Gastrocnemius medialis (tissue), 4 donors: ENCODE results near the gene CASP8. TPM values are rescaled to one million over a fixed set of nuclear protein-coding genes. Genes with fewer than 3 reads are reported as not detected.

Experiments used
- ATAC-seq, 2 donors: fragments of 150-250 bp; one replicate each; pipeline ENCODE4 v1.9.1; 2016
- DNase-seq, 2 donors: peaks; one replicate each; pipeline ENCODE4 v3.0.0-alpha.2; 2019
- H3K27ac ChIP-seq, 4 donors: fragments of 200-600 bp; sonication (generic); 1 replicate in 1 of 4; 2 replicates in 3 of 4; pipeline ENCODE4 v1.5.1; 2016 to 2018; ENCODE audit warnings: mild to moderate bottlenecking in 2 of 4, moderate library complexity in 1 of 4
- H3K27me3 ChIP-seq, 3 donors: fragments of 200-600 bp; sonication (generic) in 2 of 3; 1 replicate in 1 of 3; 2 replicates in 2 of 3; pipeline versions ENCODE4 v1.5.1 to v1.6.0; 2016 to 2019; ENCODE audit warnings: mild to moderate bottlenecking in 1 of 3, moderate library complexity in 1 of 3
- H3K36me3 ChIP-seq, 2 donors: fragments of 200-600 bp; sonication (generic) in 1 of 2; one replicate each; pipeline ENCODE4 v1.5.1; 2017 to 2018
- H3K4me1 ChIP-seq, 2 donors: fragments of 200-600 bp; sonication (generic) in 1 of 2; one replicate each; pipeline ENCODE4 v1.5.1; 2016 to 2017; ENCODE audit warnings: mild to moderate bottlenecking in 2 of 2
- H3K4me3 ChIP-seq, 4 donors: fragments of 200-600 bp; sonication (generic) in 3 of 4; 1 replicate in 1 of 4; 2 replicates in 3 of 4; pipeline ENCODE4 v1.5.1; 2016 to 2019; ENCODE audit warnings: mild to moderate bottlenecking in 2 of 4
- H3K9me3 ChIP-seq, 3 donors: fragments of 200-600 bp; sonication (generic) in 2 of 3; 1 replicate in 1 of 3; 2 replicates in 2 of 3; pipeline ENCODE4 v1.5.1; 2016 to 2019
- CTCF ChIP-seq, 5 experiments: fragments of 450-650 bp in 3 of 5; fragments of 200-600 bp in 2 of 5; sonication (generic) in 2 of 5; IDR thresholded peaks in 4 of 5; conservative IDR thresholded peaks in 1 of 5; 1 replicate in 4 of 5; 2 replicates in 1 of 5; pipeline ENCODE4 v1.5.1; 2016 to 2019; ENCODE audit warnings: antibody characterized with exemption in 5 of 5, mild to moderate bottlenecking in 3 of 5, moderate library complexity in 3 of 5
- POLR2A ChIP-seq, 2 donors: fragments of 450-650 bp; IDR thresholded peaks; one replicate each; pipeline ENCODE4 v1.6.1; 2017; ENCODE audit warnings: antibody characterized with exemption in 2 of 2, mild to moderate bottlenecking in 2 of 2, moderate library complexity in 2 of 2
- in situ Hi-C, 4 donors: fragments of 200-750 bp; cut with MboI; loops; one replicate each; pipeline versions ENCODE4 v1.15.0 to v1.8.0; 2017; ENCODE audit warnings: low sequenced_read_pairs in 4 of 4
- intact Hi-C: fragments of 100-400 bp; cut with DNase I; formaldehyde crosslinking; loops from one replicate; pipeline ENCODE4 v1.15.1; 2023; ENCODE audit warnings: low total_unique reads
- total RNA-seq, 4 donors: library from RNA; depleted of rRNA; stranded (reverse); fragments of >200 nt; gene quantifications; one replicate each; pipeline versions ENCODE4 v1.1.0 to v1.2.3, GENCODE V29; 2016

CASP8 gene
- total RNA-seq, 4 donors from 2014 or later: 2.3 to 3.5 (median 2.9) TPM

DNA sequence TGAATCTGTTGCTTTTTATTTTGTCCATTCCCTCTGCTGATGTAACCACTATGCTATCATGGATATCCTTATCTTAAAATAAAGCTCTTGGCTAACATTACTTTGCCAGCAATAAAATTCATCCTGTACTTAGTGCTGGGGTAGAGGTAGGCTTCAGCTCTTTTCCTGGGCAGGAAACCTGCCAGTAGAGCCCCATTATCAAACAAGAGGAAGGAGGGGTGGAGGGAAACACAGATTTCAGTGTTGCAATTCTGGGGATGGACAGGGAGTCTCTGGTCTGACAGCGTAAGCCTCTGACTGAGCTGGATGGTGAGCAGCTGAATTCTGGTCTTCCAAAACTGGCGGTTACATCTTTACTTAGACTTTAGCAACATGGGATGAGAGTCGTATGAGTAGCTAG lies 47.5 kb downstream of the CASP8 start:
- DNase-seq: no peak
- no peak for ATAC-seq
- H3K36me3 ChIP-seq: no peaks in the 10 kb centered on the region
- no peaks in the 10 kb centered on the region for H3K4me1 ChIP-seq
- TF ChIP-seq CTCF (IDR thresholded peaks at IDR 0.05 in 4 of 5, conservative IDR thresholded peaks at IDR 0.05 in 1 of 5) (no peak), POLR2A (IDR thresholded peaks at IDR 0.05) (no peak)
- intact Hi-C loops: no loop called here
- in situ Hi-C loops: no loop called here
- H3K9me3 ChIP-seq: no peaks in the 10 kb centered on the region
- no peak overlapping the region for H3K27ac ChIP-seq
- H3K4me3 ChIP-seq: no peak overlapping the region
- H3K27me3 ChIP-seq: no peaks in the 10 kb centered on the region

DNA sequence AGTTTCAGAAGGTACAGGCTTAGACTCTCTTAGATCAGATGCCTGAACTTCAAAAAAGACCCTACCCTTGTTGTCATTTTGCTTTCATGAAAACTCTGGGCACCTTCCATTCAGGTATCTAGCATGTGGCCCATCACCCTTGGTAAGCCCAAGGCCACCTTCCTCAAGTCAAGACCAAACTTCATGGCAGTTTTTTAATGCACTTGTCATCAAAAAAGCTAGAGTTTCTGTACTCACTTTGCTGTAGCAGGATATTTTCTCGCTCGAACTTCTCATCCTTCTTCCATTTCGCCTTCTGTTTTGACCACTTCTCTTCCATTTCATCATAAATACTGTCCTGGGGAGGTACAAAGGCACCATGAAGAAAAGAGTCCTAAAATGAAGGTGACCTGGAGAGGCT lies 48.6 kb downstream of the CASP8 start:
- H3K4me3 ChIP-seq: no peak overlapping the region
- H3K36me3 ChIP-seq: no peaks in the 10 kb centered on the region
- H3K4me1 ChIP-seq: no peaks in the 10 kb centered on the region
- no peak for ATAC-seq
- H3K27me3 ChIP-seq: no peaks in the 10 kb centered on the region
- H3K9me3 ChIP-seq: no peaks in the 10 kb centered on the region
- intact Hi-C loops (no loop called here), in situ Hi-C loops (no loop called here)
- H3K27ac ChIP-seq: no peak overlapping the region
- DNase-seq: no peak
- TF ChIP-seq POLR2A (IDR thresholded peaks at IDR 0.05) (no peak), CTCF (IDR thresholded peaks at IDR 0.05 in 4 of 5, conservative IDR thresholded peaks at IDR 0.05 in 1 of 5) (no peak)

- Histone ChIP-seq H3K9me3 (no peaks in the 10 kb centered on the region), H3K4me3 (no peak overlapping the region), H3K4me1 (no peaks in the 10 kb centered on the region), H3K36me3 (no peaks in the 10 kb centered on the region), H3K27ac (no peak overlapping the region), H3K27me3 (no peaks in the 10 kb centered on the region)
- no peak for DNase-seq
- ATAC-seq: no peak
- in situ Hi-C loops: no loop called here
- TF ChIP-seq POLR2A (IDR thresholded peaks at IDR 0.05) (no peak), CTCF (IDR thresholded peaks at IDR 0.05 in 4 of 5, conservative IDR thresholded peaks at IDR 0.05 in 1 of 5) (no peak)
- intact Hi-C loops: no loop called here
Observed at GRCh38 chr2:201313362-201313761, 53.0 kb downstream of the CASP8 start.

- H3K9me3 ChIP-seq: no peaks in the 10 kb centered on the region
- in situ Hi-C loops (no loop called here), intact Hi-C loops (no loop called here)
- H3K36me3 ChIP-seq: no peaks in the 10 kb centered on the region
- no peak for TF ChIP-seq CTCF (IDR thresholded peaks at IDR 0.05 in 4 of 5, conservative IDR thresholded peaks at IDR 0.05 in 1 of 5)
- no peak for TF ChIP-seq POLR2A (IDR thresholded peaks at IDR 0.05)
- H3K27me3 ChIP-seq: no peaks in the 10 kb centered on the region
- ATAC-seq: no peak
- no peak overlapping the region for H3K27ac ChIP-seq
- no peak for DNase-seq
- H3K4me1 ChIP-seq: no peaks in the 10 kb centered on the region
- no peak overlapping the region for H3K4me3 ChIP-seq
Observed at GRCh38 chr2:201319511-201319910, 59.2 kb downstream of the CASP8 start.

DNA sequence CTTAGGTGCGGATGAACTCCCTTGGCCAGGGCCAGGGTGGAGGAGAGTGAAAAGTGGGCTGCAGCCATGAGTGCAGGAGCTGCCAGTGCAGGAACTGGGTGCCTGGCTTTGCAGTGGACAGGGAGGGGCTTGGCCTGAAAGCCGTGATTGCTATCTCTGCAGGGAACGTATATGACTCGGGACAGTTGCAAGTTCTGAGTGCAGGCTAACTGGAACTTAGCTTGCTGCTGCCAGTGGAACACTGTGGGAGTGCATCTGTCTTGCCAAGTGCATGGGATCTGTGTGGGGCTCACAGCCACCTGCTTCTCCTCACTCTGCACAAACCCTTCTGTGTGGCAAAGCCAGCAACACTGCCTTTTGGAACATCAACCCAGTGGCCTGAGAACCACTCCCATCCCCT lies 59.9 kb downstream of the CASP8 start:
- intact Hi-C loops: no loop called here
- in situ Hi-C loops: no loop called here
- Histone ChIP-seq H3K4me1 (no peaks in the 10 kb centered on the region), H3K27me3 (no peaks in the 10 kb centered on the region), H3K36me3 (no peaks in the 10 kb centered on the region), H3K27ac (no peak overlapping the region), H3K9me3 (no peaks in the 10 kb centered on the region), H3K4me3 (no peak overlapping the region)
- TF ChIP-seq POLR2A (IDR thresholded peaks at IDR 0.05) (no peak), CTCF (IDR thresholded peaks at IDR 0.05 in 4 of 5, conservative IDR thresholded peaks at IDR 0.05 in 1 of 5) (no peak)
- ATAC-seq (no peak), DNase-seq (no peak)
